HepG2 (cell line): ENCODE data around the gene SS18L1. TPM values are rescaled to one million over a fixed set of nuclear protein-coding genes. Genes with fewer than 3 reads are reported as not detected.

Source experiments
- DNMT1 ChIP-seq: sonication (generic); formaldehyde crosslinking; IDR thresholded peaks from 2 replicates; pipeline ENCODE4 v1.5.1; 2020; ENCODE audit warnings: mild to moderate bottlenecking, missing genetic modification reagents
- DR1 ChIP-seq: sonication (generic); formaldehyde crosslinking; IDR thresholded peaks from 2 replicates; pipeline ENCODE4 v1.8.0; 2021; ENCODE audit warnings: mild to moderate bottlenecking, missing genetic modification reagents, inconsistent platforms
- E2F1 ChIP-seq: sonication (generic); formaldehyde crosslinking; IDR thresholded peaks from 2 replicates; pipeline ENCODE4 v1.5.0; 2020; ENCODE audit warnings: missing genetic modification reagents
- EHMT2 ChIP-seq: fragments of 200-600 bp; sonication (generic); IDR thresholded peaks from 2 replicates; pipeline ENCODE4 v1.7.0; 2017; ENCODE audit warnings: antibody characterized with exemption, low read depth, low read length, borderline replicate concordance
- EZH2 ChIP-seq: conservative IDR thresholded peaks from 2 replicates; pipeline ENCODE4 v1.6.1; 2012; ENCODE audit warnings: mild to moderate bottlenecking, low read depth, low read length, moderate library complexity
- FOXM1 ChIP-seq: sonication (generic); formaldehyde crosslinking; IDR thresholded peaks from 2 replicates; pipeline ENCODE4 v1.5.0; 2020; ENCODE audit warnings: missing genetic modification reagents
- GMEB1 ChIP-seq: sonication (generic); formaldehyde crosslinking; IDR thresholded peaks from 2 replicates; pipeline ENCODE4 v1.5.1; 2020; ENCODE audit warnings: missing genetic modification reagents, mild to moderate bottlenecking, borderline replicate concordance
- HIC2 ChIP-seq: sonication (generic); formaldehyde crosslinking; IDR thresholded peaks from 2 replicates; pipeline ENCODE4 v1.9.0; 2022; ENCODE audit warnings: low read depth, missing genetic modification reagents
- ISX ChIP-seq: sonication (generic); formaldehyde crosslinking; conservative IDR thresholded peaks from 2 replicates; pipeline ENCODE4 v1.5.0; 2020; ENCODE audit warnings: missing genetic modification reagents
- NFKBIZ ChIP-seq: IDR thresholded peaks from 2 replicates; pipeline ENCODE4 v1.6.1; 2018; ENCODE audit warnings: missing genetic modification reagents, missing compliant biosample characterization
- NRL ChIP-seq: sonication (generic); formaldehyde crosslinking; IDR thresholded peaks from 2 replicates; pipeline ENCODE4 v1.5.0; 2020; ENCODE audit warnings: missing genetic modification reagents, mild to moderate bottlenecking, moderate library complexity, borderline replicate concordance
- ZNF260 ChIP-seq: sonication (generic); formaldehyde crosslinking; IDR thresholded peaks from 2 replicates; pipeline ENCODE4 v1.4.0; 2020; ENCODE audit warnings: missing genetic modification reagents, low read depth, mild to moderate bottlenecking, borderline replicate concordance
- ZNF280B ChIP-seq: sonication (generic); formaldehyde crosslinking; IDR thresholded peaks from 2 replicates; pipeline ENCODE4 v1.5.0; 2020; ENCODE audit warnings: missing genetic modification reagents, mild to moderate bottlenecking, borderline replicate concordance
- ZNF331 ChIP-seq: sonication (generic); formaldehyde crosslinking; IDR thresholded peaks from 2 replicates; pipeline ENCODE4 v1.4.0; 2020; ENCODE audit warnings: missing genetic modification reagents
- ZNF563 ChIP-seq: sonication (generic); formaldehyde crosslinking; IDR thresholded peaks from 2 replicates; pipeline ENCODE4 v1.8.0; 2022; ENCODE audit warnings: mild to moderate bottlenecking, moderate library complexity, missing genetic modification reagents
- ZNF687 ChIP-seq: sonication (generic); formaldehyde crosslinking; IDR thresholded peaks from 2 replicates; pipeline ENCODE4 v1.5.1; 2020; ENCODE audit warnings: mild to moderate bottlenecking, missing genetic modification reagents, moderate library complexity
- ZSCAN31 ChIP-seq: sonication (generic); formaldehyde crosslinking; IDR thresholded peaks from 2 replicates; pipeline ENCODE4 v1.5.0; 2020; ENCODE audit warnings: low read depth, mild to moderate bottlenecking, missing genetic modification reagents
- polyA plus RNA-seq, 8 experiments: library from polyadenylated mRNA; depleted of rRNA in 3 of 8; stranded (reverse) in 7 of 8; unstranded in 1 of 8; fragments of >200 nt; fragmentation: Illumina TruSeq in 4 of 8; extraction: Trizol in 4 of 8; gene quantifications; 2 replicates each; pipeline versions ENCODE4 v1.2.1 to v1.2.3, GENCODE V29; 2011 to 2016; ENCODE audit warnings: low read depth in 4 of 8, missing spikeins in 1 of 8, mixed read lengths in 1 of 8; ENCODE audit not compliant: insufficient read depth in 1 of 8
- total RNA-seq, 5 experiments: library from RNA; depleted of rRNA; stranded (reverse); fragments of >200 nt; fragmentation: Illumina TruSeq; extraction: Trizol; gene quantifications; 2 replicates each; pipeline ENCODE4 v1.2.3, GENCODE V29; 2016; ENCODE audit warnings: low read depth in 1 of 5

The SS18L1 gene
- total and polyA plus RNA-seq, 2 of the 13 experiments (the other 11 are each of a cell fraction or from before 2014, with no cell fraction given): 17.8 to 27.6 TPM

- no peak for TF ChIP-seq EHMT2
- TF ChIP-seq ZNF687 (CRISPR knock-in tag): 0 out of 2 replicates have a peak, but pooled peaks have one; percentile 10
- TF ChIP-seq ZNF563 (CRISPR knock-in tag): no peak
- TF ChIP-seq E2F1 (CRISPR knock-in tag): no peak
- 0 out of 2 replicates have a peak, but pooled peaks have one; percentile 24 for TF ChIP-seq DR1 (CRISPR knock-in tag)
- no peak for TF ChIP-seq ZSCAN31 (CRISPR knock-in tag)
- TF ChIP-seq ISX (CRISPR knock-in tag): no peak
- TF ChIP-seq GMEB1 (CRISPR knock-in tag): no peak
- no peak for TF ChIP-seq DNMT1 (CRISPR knock-in tag)
- no peak for TF ChIP-seq ZNF260
- TF ChIP-seq EZH2: peak; percentile 7; the same call in 1 of the 2 replicates
- TF ChIP-seq ZNF331 (CRISPR knock-in tag): no peak
- TF ChIP-seq ZNF280B (CRISPR knock-in tag): peak; percentile 21; the same call in 1 of the 2 replicates
- 0 out of 2 replicates have a peak, but pooled peaks have one; percentile 28 for TF ChIP-seq NRL (CRISPR knock-in tag)
- no peak for TF ChIP-seq HIC2 (CRISPR knock-in tag)
- no peak for TF ChIP-seq NFKBIZ (CRISPR knock-in tag)
- TF ChIP-seq FOXM1 (CRISPR knock-in tag): 0 out of 2 replicates have a peak, but pooled peaks have one; percentile 42
These were observed 74.6 kb downstream of the SS18L1 start (continued) for GRCh38 chr20:62217913-62218773.
